Tibial nerve (tissue), 4 donors: ENCODE data around the gene STYXL1.

Experiments
- CTCF ChIP-seq, 5 experiments: fragments of 200-600 bp in 3 of 5; fragments of 450-650 bp in 2 of 5; sonication (generic) in 3 of 5; IDR thresholded peaks; one replicate each; pipeline ENCODE4 v1.5.1; 2016 to 2019; ENCODE audit warnings: antibody characterized with exemption in 5 of 5, mild to moderate bottlenecking in 3 of 5, moderate library complexity in 2 of 5
- EP300 ChIP-seq, 2 donors: sonication (generic); formaldehyde crosslinking; IDR thresholded peaks; one replicate each; pipeline ENCODE4 v1.6.1; 2017; ENCODE audit warnings: antibody characterized with exemption in 2 of 2, mild to moderate bottlenecking in 1 of 2
- POLR2A ChIP-seq, 2 donors: fragments of 450-650 bp; IDR thresholded peaks; one replicate each; pipeline ENCODE4 v1.6.1; 2017; ENCODE audit warnings: antibody characterized with exemption in 2 of 2, mild to moderate bottlenecking in 2 of 2, moderate library complexity in 2 of 2

- no peak for TF ChIP-seq CTCF (IDR thresholded peaks at IDR 0.05)
- no peak for TF ChIP-seq POLR2A (IDR thresholded peaks at IDR 0.05)
- TF ChIP-seq EP300 (IDR thresholded peaks at IDR 0.05) = no peak
Observed at GRCh38 chr7:76089865-76090475, 42.2 kb upstream of the STYXL1 start.
